Thymus (tissue), 11 donors: ENCODE results near the gene USP32. TPM values are rescaled to one million over a fixed set of nuclear protein-coding genes. Genes with fewer than 3 reads are reported as not detected.
"Not testable (repeated sequence)": the region's sequence is repeated elsewhere in the genome, so short reads cannot be mapped to it uniquely, and the experiment has no call there.

Experiments
- DNase-seq, 9 donors: peaks; one replicate each; pipeline ENCODE4 v3.0.0-alpha.2; 2013; ENCODE audit warnings: low spot score in 9 of 9, low read depth in 6 of 9, missing footprints in 1 of 9
- H3K27ac ChIP-seq, 2 donors: one replicate each; pipeline ENCODE4 v1.5.1; 2013; ENCODE audit warnings: control low read depth in 1 of 2, low read depth in 1 of 2, low read length in 1 of 2, mild to moderate bottlenecking in 1 of 2, moderate library complexity in 1 of 2
- H3K27me3 ChIP-seq, 2 donors: one replicate each; pipeline ENCODE4 v1.5.1; 2013; ENCODE audit warnings: low read length in 1 of 2; ENCODE audit not compliant: control insufficient read depth in 2 of 2, insufficient read depth in 1 of 2
- H3K36me3 ChIP-seq, 2 donors: one replicate each; pipeline ENCODE4 v1.5.1; 2013; ENCODE audit warnings: low read length in 1 of 2, mild to moderate bottlenecking in 1 of 2, moderate library complexity in 1 of 2; ENCODE audit not compliant: control insufficient read depth in 2 of 2, insufficient read depth in 2 of 2
- H3K4me1 ChIP-seq, 2 donors: one replicate each; pipeline ENCODE4 v1.5.1; 2013; ENCODE audit warnings: low read length in 2 of 2; ENCODE audit not compliant: control insufficient read depth in 2 of 2, insufficient read depth in 2 of 2
- H3K4me3 ChIP-seq, 2 donors: one replicate each; pipeline ENCODE4 v1.5.1; 2013; ENCODE audit warnings: low read length in 2 of 2, control low read depth in 1 of 2, mild to moderate bottlenecking in 1 of 2
- H3K9me3 ChIP-seq, 2 donors: one replicate each; pipeline ENCODE4 v1.5.1; 2013; ENCODE audit warnings: low read length in 1 of 2, mild to moderate bottlenecking in 1 of 2; ENCODE audit not compliant: control insufficient read depth in 2 of 2, insufficient read depth in 1 of 2
- WGBS: extraction: QIAGEN DNeasy Blood & Tissue Kit; methylation state at CpG from one replicate; pipeline ENCODE4 v1.1.7; 2013; 5-methylcytosine and 5-hydroxymethylcytosine counted together
- polyA plus RNA-seq: library from polyadenylated mRNA; stranded (reverse); fragments of 200-250 nt; gene quantifications from one replicate; pipeline ENCODE4 v1.2.3, GENCODE V29; 2013
- total RNA-seq: library from RNA; stranded (reverse); fragments of 120-200 nt; gene quantifications from one replicate; pipeline ENCODE4 v1.2.4, GENCODE V29; 2013
- donor health status: healthy.

Gene USP32
- total and polyA plus RNA-seq, 2 donors, result 10.0 to 26.4 TPM

- Histone ChIP-seq H3K4me3 (no peak overlapping the region), H3K27ac (no peak overlapping the region), H3K9me3 (no peaks in the 10 kb centered on the region), H3K4me1 (peaks cover 0 to 2% of the 10 kb centered on the region in 2 donors), H3K27me3 (no peaks in the 10 kb centered on the region), H3K36me3 (no peaks in the 10 kb centered on the region)
- no peak for DNase-seq
- 99% methylated on average over 4 of the region's 4 CpGs for WGBS
Measured at GRCh38 chr17:60352569-60352968, 39.4 kb downstream of the USP32 start.

GRCh38 chr17:60352071-60352470, 39.9 kb downstream of the USP32 start:
- H3K4me3 ChIP-seq, result no peak overlapping the region
- WGBS, result 98% methylated on average over 3 of the region's 3 CpGs
- H3K27me3 ChIP-seq, result no peaks in the 10 kb centered on the region
- H3K27ac ChIP-seq, result no peak overlapping the region
- peaks cover 0 to 2% of the 10 kb centered on the region in 2 donors for H3K4me1 ChIP-seq
- H3K36me3 ChIP-seq, result no peaks in the 10 kb centered on the region
- no peaks in the 10 kb centered on the region for H3K9me3 ChIP-seq
- no peak for DNase-seq

DNA sequence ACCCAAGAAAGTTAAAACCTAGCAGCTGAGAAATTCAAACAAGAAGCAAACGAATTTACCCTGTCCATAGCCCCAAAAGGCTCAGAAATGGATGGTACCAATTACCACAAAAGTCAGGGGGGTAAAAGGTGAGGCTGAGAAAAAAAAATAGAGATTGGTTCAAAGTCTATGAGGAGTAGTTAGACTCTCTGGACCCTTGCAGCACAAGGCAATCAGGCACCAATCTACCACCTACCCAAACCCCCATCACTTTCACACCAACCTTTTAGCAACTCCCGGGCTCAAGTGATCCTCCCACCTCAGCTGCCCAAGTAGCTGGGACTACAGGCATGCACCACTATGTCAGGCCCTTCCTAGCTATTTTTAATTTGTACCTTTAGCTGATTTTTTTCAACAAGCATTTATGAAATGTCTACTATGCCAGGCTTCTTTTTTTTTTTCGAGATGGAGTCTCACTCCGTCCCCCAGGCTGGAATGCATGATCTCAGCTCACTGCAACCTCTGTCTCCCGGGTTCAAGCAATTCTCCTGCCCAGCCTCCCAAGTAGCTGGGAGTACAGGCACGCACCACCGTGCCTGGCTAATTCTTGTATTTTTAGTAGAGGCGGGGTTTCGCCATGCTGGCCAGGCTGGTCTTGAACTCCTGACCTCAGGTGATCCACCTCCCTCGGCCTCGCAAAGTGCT, 40.8 kb downstream of the USP32 start:
- 96% methylated on average over 11 of the region's 11 CpGs for WGBS

DNA sequence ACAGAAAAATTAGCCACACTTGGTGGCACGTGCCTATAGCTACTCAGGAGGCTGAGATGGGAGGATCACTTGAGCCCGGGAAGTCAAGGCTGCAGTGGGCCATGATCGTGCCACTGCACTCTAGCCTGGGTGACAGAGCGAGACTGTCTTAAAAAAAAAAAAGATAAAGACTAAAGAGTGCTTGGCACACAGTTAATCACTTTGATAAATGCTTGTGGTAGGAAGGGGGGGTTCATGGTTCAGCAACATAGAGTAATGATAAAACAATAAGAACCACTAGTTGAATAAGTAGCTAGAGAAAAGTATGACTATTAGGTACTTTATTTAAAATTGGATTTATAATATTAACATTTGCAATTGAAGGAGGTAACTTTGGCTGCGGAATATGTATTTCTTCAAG, 43.3 kb downstream of the USP32 start:
- no peak for DNase-seq
- H3K4me1 ChIP-seq, result no peaks in the 10 kb centered on the region
- peaks cover 5 to 6% of the 10 kb centered on the region in 2 donors for H3K36me3 ChIP-seq
- no peak overlapping the region for H3K4me3 ChIP-seq
- no peak overlapping the region for H3K27ac ChIP-seq
- 98% methylated on average over 5 of the region's 5 CpGs for WGBS
- no peaks in the 10 kb centered on the region for H3K27me3 ChIP-seq
- no peaks in the 10 kb centered on the region for H3K9me3 ChIP-seq

More for the DNA sequence above, 40.8 kb downstream of the USP32 start:
- no peaks in the 10 kb centered on the region for H3K27me3 ChIP-seq
- no peak overlapping the region for H3K4me3 ChIP-seq
- DNase-seq, result no peak
- H3K9me3 ChIP-seq, result no peaks in the 10 kb centered on the region
- peaks cover 0 to 2% of the 10 kb centered on the region in 2 donors for H3K4me1 ChIP-seq
- no peaks in the 10 kb centered on the region for H3K36me3 ChIP-seq
- H3K27ac ChIP-seq, result no peak overlapping the region

DNA sequence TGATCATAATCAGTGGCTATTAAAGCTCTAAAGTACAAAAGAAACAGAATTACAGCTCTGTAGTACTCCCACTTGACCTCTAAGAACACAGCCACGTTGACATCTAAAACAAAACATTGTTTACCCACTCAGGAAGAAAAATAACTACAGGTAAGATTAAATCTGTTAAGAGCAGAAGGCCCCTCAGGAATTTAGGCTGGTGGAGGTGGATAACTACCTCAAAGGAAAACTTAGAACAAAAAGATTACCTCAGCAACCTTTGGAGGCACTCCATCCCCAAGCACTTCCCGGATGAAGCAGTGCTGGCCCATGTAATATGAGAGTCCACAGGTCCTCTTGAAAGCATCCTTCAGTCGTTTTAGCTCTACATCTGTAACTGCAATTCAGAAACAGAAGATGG, 46.7 kb downstream of the USP32 start:
- no peak for DNase-seq
- Histone ChIP-seq H3K27me3 (no peaks in the 10 kb centered on the region), H3K27ac (no peak overlapping the region), H3K9me3 (no peaks in the 10 kb centered on the region), H3K4me1 (no peaks in the 10 kb centered on the region), H3K4me3 (no peak overlapping the region), H3K36me3 (peaks cover 11% of the 10 kb centered on the region in 2 donors)
- WGBS, result 93% methylated on average over 3 of the region's 3 CpGs

DNA sequence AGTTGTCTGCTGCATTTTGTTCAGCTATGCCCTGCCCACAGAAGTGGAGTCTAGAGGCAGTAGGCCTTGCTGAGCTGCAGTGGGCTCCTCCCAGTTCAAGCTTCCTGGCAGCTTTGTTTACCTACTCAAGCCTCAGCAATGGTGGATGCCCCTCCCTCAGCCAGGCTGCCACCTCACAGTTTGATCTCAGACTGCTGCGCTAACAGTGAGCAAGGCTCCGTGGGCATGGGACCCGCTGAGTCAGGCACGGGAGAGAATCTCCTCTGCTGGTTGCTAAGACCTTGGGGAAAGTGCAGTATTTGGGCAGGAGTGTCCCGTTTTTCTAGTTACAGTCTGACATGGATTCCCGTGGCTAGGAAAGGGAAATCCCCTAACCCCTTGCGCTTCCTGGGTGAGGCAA, 49.4 kb downstream of the USP32 start:
- not testable (repeated sequence) for DNase-seq, H3K4me1 ChIP-seq, H3K27ac ChIP-seq, H3K4me3 ChIP-seq, H3K9me3 ChIP-seq, H3K27me3 ChIP-seq
- WGBS, result 97% methylated on average over 7 of the region's 7 CpGs
- H3K36me3 ChIP-seq, result peaks cover 11 to 15% of the 10 kb centered on the region in 2 donors

DNA sequence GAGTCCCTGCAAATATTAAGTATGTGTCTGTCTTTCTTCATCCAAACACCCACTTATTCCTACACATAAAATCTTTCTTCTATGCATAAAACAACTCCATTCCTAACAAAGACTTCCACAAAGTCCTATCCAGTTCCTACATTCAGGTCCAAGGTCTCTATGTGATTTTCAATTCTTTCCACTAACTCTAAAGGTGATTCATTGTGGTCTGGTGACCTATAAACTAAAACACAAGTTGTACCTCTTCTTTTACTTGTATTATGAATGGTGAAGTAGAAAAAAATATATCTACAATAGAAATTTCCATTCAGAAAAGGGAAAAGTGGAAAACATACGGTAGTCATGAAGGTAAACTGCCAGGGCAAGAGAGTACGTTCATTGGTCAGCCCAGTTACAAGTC, 56.6 kb downstream of the USP32 start:
- H3K4me3 ChIP-seq, result no peak overlapping the region
- H3K9me3 ChIP-seq, result no peaks in the 10 kb centered on the region
- no peaks in the 10 kb centered on the region for H3K27me3 ChIP-seq
- H3K4me1 ChIP-seq, result no peaks in the 10 kb centered on the region
- H3K36me3 ChIP-seq, result peaks cover 0 to 4% of the 10 kb centered on the region in 2 donors
- H3K27ac ChIP-seq, result no peak overlapping the region
- WGBS, result 97% methylated on average over 2 of the region's 2 CpGs
- DNase-seq, result no peak

DNA sequence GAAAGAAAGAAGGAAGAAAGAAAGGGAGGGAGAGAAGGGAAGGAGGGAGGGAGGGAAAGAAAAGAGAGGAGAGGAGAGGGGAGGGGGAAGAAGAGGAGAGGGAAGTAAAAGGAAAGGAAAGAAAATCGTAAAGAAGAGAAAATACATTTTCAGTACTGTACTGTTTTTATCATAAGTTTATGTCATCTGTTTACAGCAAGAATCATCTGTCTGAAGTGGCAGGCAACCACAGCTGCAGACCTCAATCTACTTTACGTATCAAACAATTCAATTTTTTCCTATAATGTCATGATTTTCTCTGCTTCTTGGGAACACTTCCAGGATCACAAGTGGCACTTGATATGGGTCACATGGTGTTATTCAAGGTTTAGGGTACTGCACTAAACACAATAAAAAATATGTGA, 58.3 kb downstream of the USP32 start:
- no peaks in the 10 kb centered on the region for H3K4me1 ChIP-seq
- peaks cover 0 to 4% of the 10 kb centered on the region in 2 donors for H3K9me3 ChIP-seq
- peaks cover 3 to 4% of the 10 kb centered on the region in 2 donors for H3K36me3 ChIP-seq

GRCh38 chr17:60333072-60333471, 58.9 kb downstream of the USP32 start:
- H3K27me3 ChIP-seq, DNase-seq, H3K36me3 ChIP-seq, H3K4me1 ChIP-seq, H3K9me3 ChIP-seq, H3K27ac ChIP-seq, H3K4me3 ChIP-seq: not testable (repeated sequence)
- 98% methylated on average over 2 of the region's 2 CpGs for WGBS

More for the DNA sequence above, 58.3 kb downstream of the USP32 start:
- Histone ChIP-seq H3K27me3 (no peaks in the 10 kb centered on the region), H3K27ac (no peak overlapping the region), H3K4me3 (no peak overlapping the region)
- DNase-seq, result no peak
- 75% methylated on average over 2 of the region's 2 CpGs for WGBS
